ENCODE results near the gene KIRREL3.

The KIRREL3 gene

DNA sequence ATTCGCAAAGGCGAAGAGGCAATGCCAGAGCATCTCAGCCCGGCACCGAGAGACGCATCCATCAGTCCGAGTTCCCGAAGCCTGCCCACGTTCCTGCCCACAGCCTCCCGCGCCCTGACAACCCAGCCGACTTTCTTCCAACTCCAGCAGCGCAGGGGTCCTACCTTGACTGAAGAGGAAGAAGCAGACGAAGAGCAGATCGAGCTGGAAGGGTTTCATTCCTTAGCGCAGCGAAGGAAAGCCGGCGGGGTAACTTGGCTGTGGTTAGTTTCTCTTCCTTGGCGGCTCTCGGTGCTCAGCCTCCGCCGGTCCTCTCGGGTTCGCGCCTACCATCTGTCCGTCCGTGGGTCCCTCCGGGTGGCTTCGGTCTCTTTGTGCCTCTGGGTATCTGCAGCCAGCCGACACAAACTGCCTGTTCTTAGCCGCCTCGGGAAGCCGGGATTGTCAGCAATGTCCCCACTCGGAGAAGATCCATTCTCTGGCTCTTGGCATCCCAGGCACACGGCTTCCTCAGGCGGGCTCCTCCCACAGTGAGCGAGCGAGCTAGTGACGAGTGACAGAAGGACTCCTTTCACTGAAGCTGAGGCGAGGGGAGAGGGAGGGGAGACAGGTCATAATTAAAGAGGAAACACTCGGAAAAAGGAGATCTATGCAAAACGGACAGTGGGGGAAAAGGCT, at the start of gene KIRREL3:
KIRREL3 (minus strand) TSS at position 480 of the 678 bp plus-strand sequence.
- no peak for DNase-seq (ENCODE audit: low read depth)

DNA sequence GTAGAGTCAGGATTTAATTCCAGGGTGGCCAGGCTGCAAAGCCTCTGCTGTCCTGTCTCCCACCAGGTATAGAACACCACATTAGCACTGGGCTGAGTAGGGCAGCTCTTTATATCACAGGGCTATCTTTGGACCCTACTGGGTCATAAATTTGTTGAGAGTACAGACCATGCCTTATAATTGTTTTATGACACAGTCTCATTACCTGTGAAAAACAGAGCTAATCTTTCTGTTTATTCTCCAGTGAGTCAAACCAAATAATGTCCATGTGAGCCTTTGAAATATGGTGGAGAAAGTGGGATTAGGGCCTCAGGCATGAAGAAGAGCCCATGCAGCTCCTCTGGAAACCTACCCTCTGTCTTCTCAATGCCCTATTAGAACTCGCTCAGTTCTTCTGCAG, 49.6 kb upstream of the KIRREL3 start:
- no peak for DNase-seq (ENCODE audit: low read depth)

DNA sequence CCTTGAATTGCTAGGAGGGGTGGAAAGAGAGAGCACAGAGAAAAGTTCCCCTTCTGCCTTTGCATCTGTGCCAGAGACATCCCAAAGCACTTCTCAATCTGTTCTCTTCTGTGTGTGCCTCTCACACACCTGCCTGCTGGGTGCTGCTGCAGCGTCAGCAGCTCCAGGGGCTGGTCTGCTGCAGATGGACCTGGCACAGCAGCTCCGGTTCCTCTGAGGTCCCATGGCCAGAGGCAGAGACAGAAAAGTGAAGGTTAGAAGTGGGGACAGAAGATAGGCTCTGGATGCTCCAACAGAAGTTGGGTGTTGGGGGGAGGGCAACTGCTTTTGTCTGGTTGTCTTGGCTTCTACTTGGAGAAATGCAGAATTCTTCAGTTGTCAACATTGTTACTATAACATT, 48.9 kb upstream of the KIRREL3 start:
- no peak for DNase-seq (ENCODE audit: low read depth)

DNA sequence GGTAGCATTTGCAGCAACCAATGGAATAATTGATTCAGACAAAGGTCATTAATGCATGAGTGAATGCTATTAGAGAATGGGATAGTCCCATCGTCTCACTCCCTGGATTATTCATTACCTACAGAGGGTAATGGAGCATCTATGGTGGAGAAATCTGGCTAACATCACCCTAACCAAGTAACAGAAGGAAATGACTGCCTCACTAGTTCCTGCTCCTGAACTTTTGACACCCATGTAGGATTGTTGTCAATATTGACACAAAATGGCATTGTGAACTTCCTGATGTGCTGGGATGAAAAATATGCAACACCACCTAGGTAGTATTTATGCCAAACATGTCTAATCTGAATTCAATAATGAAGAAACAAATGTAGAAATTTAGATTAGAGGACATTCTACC, 44.0 kb upstream of the KIRREL3 start:
- no peak for DNase-seq (ENCODE audit: low read depth)

DNA sequence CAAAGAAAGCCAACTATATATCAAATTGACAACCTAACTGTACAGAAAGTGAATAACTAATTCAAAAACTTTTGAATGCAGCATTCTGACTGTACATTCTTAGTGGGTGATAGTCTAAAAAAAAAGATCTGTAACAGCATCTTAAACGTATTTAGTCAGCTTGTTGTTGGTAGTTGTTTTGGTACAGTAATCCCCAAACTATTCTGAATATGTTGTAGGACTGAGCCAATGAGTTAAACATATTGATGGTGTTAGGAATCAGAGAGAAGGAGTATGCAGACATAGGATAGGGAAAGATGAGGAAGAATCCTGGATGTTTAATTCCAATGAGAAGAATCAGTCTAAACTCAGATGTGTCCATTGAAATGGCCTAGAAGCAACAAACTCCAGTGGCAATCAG, 41.9 kb upstream of the KIRREL3 start:
- DNase-seq (ENCODE audit: low read depth) = no peak

DNA sequence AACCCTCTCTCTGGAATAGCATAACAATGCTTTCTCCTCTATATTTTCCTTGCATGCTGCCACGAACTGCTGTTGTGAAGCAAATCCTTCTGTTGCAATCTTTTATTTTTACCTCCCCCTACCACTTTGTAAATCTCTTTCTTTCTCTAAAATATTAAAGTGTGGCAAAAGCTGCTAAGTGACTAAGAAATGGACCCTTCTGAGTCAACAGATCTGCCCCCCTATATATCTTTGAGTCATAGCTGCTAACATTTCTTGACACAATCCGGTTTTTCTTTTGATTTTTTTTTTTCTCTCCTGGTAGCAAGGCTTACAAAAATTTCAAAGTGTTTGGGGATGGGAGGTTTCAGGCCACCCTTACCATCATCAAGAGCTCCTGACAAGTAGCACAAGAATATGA, 39.0 kb upstream of the KIRREL3 start:
- no peak for DNase-seq (ENCODE audit: low read depth)

DNA sequence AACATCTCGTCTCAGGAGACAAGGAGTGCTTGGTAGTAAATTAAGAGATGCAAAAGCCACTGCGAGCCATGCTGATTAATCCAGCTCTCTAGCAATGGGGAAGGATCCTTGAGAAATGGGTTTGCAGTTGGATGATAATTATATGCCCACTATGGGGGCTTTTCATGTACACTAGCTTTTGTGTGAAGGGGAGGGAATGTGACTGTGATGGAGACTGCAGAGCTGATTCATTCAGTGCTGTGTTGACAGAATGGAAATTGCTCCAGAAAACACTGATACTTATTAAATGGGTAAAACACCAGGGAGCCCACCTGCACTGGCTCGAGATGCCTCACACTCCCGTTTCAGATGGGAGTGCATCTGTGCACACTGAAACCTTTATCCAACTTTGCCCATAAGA, 37.0 kb upstream of the KIRREL3 start:
- DNase-seq (ENCODE audit: low read depth) = no peak

DNA sequence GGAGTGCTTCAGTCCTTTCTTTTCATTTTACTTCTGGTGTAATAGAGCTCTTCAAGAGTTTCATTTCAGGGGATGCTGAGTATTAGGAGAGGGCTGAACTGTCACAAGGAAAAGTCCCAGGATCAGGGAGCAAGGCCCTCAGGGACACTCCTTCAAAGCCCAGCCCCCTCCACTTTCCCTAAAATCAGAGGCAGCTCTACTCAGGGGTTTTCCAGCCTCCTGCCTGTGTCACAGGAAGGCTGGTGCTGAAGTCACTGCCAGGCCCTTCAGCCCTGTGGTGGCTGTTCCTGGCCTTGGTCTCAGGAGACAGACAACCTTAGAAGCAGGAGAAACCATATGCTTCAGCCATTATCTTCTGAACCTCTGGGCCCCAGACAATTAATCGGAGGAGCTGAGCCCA, 36.4 kb upstream of the KIRREL3 start:
- DNase-seq (ENCODE audit: low read depth) = no peak

DNA sequence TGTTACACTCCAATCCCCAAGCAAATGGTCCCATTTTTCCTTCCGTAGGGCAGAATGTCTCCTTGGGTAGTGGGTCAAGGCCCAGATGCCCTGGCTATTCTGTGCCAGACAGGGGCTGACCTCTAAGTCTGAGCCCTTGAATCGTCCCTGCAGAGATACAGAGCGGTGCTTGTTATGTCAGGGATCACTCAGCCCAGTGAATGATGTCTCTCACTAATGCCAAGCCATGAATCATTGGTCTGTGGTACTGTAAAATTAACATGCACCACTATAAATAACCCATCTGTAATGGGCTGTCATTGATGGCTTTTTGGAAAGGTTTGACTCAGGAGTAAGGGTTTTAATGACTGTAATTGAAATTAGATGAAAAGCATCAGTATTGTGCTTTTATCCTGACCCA, 35.3 kb upstream of the KIRREL3 start:
- no peak for DNase-seq (ENCODE audit: low read depth)

DNA sequence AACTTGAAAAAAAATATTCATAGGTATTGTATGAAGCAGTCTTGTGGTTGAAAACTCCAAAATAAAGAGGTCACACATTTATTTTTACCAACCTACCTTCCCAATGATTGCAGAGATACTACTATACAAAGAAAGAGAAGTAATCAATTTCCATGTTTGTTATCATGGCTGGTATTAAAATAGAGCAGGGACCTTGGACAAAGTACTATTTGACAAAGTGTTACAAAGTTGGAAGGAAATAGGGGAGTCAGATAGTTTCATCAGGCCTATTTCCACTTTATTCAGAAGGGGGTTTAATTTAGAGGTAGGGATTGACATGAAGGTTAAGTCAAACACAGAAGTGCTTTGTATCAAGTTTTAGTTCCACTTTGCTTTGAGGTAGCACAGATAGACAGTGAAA, 34.4 kb upstream of the KIRREL3 start:
- no peak for DNase-seq (ENCODE audit: low read depth)

DNA sequence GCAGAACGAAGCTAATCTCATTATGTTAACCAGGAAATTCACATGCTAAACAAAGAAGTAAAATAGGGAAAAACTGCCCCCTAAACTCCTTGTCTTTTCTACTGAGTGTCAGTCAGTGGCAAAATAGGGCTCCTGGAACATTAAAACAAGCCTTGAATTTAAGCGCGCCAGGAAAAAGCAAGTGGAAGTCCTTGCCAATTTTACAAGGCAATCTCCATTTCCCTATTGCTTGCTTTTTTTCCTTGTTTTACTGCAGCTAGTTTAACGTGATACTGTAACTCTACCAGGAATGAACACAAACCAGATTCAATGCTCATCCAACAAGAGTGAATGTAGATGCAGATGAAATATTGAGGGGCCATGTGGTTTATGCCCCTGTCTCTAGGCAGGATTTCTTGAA, 28.1 kb upstream of the KIRREL3 start:
- no peak for DNase-seq (ENCODE audit: low read depth)

DNA sequence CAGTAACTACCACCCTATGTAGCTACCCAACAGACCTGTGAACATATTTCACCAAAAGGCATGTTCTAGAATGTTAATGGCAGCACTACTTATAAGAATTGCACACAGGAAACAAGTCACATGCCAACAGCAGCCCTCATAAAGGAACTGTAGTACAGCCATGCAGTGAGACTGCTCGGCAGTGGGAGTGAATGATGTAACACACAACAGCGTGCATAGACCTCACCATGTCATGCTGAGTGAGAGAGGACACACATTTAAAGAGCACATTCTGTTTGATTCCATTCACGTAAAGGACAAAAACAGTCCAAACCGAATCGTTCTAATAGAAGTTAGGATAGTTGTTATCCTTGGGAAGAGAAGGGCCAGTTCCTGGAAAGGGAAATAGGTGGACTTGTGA, 27.2 kb upstream of the KIRREL3 start:
- DNase-seq (ENCODE audit: low read depth) = no peak

DNA sequence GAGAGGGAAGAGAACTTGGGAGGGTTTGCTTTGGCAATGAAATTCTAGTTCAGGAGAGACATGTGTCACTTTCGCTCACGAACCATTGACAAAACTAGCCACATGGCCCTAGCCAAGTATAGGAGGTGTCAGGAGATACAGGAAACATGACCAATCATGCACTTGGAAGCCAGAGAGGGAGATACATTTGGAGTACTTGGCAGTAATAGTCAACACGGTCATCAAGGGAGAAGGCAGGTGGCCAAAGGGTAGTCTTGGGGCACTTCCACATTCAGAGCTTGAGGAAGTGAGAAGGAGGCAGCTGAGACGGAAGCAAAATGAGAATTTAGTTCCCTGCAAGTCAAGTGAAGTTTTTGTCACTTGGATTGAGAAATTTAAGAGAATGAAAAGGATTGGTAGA, 26.4 kb upstream of the KIRREL3 start:
- no peak for DNase-seq (ENCODE audit: low read depth)

DNA sequence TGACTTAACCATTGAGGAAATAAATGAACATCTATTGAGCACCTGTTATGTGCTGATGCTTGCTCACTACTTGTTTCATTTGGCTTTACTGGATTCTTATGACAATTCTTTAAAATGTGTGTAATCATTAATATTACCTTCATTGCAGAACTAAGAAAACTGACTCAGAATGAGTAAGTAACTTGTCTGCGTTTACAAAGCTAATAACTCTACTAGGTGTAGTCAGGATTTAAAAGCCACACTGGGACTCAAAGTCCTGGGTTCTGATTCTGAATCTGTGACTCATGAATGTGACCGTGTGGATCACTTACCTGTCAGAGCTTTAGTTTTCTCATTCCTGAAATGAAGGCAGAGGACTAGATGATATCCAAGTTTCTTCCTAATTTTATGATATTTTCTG, 23.4 kb upstream of the KIRREL3 start:
- no peak for DNase-seq (ENCODE audit: low read depth)

DNA sequence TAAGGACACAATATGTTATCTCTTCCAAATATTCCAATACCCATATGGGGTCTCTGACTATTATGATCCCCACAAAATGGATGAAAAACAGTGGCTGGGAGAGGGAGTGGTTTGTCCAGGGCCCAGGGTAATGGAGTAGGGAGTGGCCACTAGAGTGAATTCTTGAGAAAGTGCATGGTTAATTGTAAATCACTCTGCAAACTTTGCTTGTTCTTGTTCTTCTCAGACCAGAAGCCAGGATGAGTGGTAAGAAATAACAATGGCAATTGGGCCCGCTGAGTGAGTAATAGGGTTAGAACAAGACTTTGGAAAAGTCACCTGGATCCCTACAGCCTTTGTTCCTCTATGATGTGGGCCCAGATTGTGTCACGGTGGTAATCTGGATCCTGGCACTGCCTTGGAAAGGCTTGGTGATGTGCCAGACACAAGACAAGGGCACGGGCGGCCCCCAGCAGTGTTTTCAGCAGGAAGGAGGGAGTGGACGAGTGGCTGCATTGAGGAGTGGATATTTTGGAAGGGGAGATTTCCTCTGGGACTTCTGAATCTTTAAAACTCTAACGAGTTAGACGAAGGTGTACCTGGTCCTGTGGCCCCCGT, 18.2 kb upstream of the KIRREL3 start:
- no peak for DNase-seq (ENCODE audit: low read depth)

DNA sequence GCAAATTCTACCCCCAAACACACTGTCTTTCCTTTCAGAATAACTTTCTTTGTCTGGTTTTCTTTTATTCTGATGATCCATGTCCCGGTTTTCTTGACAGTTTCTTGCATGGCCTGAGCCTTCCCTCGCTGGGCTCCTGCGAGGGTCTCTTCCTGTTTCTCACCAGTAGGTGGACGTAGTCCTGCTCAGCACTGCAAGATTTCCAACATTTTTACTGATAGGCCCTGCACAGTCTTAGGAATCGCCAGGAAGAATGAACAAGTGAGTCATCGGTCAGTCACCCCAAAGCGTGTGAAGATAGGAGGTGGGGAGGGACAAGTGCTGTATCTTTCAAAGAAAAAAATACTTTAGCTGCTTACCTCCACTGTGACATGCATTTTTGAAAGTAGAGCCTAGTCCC, 16.9 kb upstream of the KIRREL3 start:
- DNase-seq (ENCODE audit: low read depth) = no peak

DNA sequence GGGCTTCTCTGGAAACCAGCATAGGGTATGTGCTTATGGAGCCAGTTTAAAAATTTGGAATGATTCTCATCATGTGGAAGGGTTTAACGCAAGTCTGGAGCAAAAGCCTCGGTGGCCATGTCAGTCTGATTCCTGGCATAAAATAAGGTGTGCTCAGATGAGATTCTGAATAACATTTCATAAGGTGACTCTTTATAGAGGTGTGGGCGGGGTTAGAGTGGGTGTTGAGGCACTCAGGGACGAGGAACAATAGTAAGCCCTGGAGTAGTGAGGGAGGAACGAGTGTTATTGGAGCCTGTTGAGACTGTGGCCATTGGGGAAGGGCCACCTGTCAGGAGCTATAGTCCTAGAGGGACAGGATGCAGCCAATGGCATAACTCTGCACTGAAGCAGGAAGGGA, 13.0 kb upstream of the KIRREL3 start:
- no peak for DNase-seq (ENCODE audit: low read depth)

DNA sequence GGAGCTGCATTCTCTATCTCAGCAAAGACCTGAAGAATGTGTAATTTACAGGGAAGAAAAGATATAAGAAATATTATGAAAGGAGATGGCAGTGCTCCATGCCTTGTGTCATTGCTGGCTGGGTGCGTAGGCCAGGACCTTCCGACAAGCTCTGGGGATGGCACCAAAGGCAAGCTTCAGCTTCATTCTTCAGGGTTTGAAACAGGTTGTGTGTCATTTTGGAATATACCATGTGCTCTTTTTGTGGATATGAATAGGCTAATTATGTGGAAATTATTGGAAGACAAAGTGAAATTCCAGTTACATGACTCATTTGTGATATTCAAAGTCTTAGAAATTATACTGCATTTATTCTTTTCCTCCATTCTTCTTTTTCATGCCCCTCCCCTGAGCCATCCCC, 5.7 kb upstream of the KIRREL3 start:
- no peak for DNase-seq (ENCODE audit: low read depth)

DNA sequence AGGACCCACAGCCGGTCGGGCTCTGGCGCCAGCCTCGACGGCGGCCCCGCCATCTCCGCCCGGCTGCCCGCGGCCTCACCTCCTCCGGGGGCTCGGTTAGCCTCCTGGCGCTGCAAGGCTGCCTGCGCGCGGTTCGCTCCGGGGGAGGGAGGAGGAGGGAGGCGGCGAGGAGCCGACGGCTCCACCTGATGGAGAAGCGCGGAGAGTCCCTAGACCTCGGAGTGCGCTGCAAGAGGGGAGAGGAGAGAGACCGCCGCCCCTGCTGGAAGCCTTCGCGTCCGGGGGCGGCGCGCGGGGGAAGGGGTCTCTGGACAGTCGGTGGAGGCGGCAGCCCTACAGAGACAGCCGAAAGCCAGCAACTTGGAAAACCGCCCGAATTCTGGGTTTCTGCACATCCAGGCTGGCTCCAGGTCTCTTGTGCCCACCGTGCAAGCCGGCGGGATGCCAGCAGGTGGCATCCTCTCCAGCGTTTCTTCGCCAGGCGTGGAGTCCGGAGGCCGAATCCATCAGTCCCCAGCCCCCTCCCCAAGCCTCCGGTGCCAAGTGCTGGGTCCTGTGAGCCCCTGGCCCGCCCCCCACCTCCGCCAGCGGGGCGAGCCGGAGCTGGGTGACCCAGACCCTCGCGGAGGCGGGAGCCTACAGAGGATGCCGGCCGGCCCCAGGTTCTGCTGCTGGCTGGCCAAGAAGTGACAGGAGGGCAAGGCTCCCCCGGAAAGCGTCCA, 2.9 kb upstream of the KIRREL3 start:
- DNase-seq (ENCODE audit: low read depth) = no peak

DNA sequence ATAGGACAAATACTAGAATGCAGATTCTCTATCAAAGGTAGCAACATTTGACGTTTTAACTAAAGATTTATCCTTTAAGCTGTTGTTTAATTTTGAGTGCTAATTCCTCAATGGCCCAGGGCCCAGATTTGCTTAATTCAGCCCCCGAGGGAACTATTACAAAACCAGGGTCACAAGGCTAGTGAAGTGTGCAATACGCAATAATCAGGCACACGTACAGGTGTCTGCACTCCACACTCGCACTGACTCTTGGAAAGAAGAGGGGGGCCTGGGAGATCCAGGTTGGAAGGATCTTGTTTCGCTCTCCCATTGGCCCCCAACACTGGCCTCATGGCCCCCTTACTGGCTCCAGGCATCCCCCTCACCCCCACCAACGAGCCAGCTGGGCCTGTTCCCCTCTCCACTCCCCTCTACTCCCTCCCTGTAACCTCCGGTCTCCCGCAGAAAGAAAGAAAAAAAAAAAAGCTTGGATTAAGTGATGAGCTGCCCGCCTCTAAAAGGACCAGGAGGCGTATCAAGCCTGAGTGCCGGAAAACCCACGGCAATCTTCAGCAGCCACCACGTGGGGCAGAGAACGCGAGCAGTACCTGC, 2.2 kb upstream of the KIRREL3 start:
- DNase-seq (ENCODE audit: low read depth) = no peak

DNA sequence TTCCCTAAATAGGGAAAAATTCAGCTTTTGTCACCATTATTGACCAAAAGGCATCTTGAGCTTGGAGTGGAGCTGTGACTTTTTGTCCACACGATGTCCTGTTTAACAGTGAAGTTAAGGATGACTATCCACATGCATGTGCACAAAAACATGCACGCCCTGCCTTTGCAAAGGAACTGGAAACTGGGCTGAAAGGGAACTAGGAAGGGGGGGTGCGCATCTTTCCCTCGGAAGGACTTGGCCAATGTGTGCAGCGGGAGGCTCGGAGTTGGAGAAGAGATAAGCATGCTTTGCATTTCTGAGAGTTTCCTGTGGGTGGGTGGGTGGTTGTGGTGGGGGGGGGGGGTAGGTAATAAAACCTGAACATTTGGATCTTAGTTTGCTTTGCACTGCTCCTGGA, 411 bp upstream of the KIRREL3 start:
- no peak for DNase-seq (ENCODE audit: low read depth)

DNA sequence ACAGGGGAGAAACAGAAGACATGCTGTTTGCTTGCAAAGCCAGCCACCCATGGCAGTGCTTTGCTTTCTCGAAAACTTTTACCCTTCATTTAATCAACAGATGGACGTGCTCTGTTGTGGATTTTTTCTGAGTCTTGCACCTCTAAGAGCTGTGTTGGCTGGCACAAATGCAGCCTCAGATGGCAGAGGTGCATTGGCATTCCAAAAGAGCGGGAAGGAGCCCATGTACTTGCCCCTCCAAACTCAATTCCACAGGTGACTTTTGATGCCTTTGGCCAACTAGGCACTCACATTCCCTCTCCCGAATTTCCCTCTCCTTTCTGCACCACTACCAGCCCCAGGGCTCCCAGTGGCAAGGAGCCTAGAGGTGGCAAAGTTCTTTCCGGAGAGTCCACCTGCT, 1.2 kb downstream of the KIRREL3 start:
- no peak for DNase-seq (ENCODE audit: low read depth)

DNA sequence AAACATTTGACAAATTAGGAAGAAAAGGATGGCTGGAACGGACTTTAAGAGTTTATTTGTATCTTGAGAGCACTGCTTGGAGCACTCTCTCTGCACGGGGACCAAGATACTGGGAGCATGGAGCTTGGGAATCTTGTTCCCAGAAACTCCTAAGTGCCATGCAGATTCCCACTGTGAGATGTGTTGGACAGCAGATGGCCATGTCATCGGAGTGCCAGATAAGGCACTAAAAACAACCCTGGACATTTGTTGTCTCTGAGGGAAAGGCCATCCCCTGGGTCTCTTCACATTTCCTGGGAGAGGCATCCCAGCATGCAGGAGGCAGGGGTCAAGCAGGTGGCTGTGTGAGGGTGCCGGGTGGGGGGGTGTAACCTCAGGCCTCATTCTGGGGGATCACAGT, 2.9 kb downstream of the KIRREL3 start:
- no peak for DNase-seq (ENCODE audit: low read depth)
